HCEC 1CT (cell line): Measurements from ENCODE around the gene TRABD.

Source experiments
- DNase-seq: peaks from one replicate; pipeline ENCODE4 v3.0.0-alpha.2; 2017

Gene TRABD

GRCh38 chr22:50220603-50221409 is 35.1 kb downstream of the TRABD start:
- no peak for DNase-seq

GRCh38 chr22:50221410-50222300 is 35.9 kb downstream of the TRABD start:
- no peak for DNase-seq

- DNase-seq, result no peak
These were observed 36.8 kb downstream of the TRABD start for GRCh38 chr22:50222508-50222907.

DNA sequence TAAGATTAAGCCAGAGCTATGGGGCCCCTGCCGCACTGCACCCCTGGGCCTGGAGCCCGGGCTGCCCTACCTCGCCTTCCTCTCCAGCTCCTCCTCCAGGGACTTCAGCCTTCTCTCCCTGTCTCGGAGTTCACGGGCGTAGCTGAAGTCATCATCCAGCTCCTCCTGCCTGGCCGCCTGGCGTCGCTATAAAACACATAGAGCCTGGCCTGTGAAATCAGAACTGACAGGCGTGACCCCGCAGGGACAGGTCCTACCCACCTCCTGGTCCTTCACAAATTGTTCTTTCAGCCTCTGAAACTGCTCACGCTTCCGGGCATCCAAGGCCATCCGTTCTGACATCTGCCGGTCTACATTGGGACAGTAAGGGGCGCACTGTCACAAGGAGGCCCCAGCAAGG is 38.4 kb downstream of the TRABD start:
- DNase-seq, result no peak

- no peak for DNase-seq
These were observed 39.7 kb downstream of the TRABD start for GRCh38 chr22:50225200-50225969.

DNA sequence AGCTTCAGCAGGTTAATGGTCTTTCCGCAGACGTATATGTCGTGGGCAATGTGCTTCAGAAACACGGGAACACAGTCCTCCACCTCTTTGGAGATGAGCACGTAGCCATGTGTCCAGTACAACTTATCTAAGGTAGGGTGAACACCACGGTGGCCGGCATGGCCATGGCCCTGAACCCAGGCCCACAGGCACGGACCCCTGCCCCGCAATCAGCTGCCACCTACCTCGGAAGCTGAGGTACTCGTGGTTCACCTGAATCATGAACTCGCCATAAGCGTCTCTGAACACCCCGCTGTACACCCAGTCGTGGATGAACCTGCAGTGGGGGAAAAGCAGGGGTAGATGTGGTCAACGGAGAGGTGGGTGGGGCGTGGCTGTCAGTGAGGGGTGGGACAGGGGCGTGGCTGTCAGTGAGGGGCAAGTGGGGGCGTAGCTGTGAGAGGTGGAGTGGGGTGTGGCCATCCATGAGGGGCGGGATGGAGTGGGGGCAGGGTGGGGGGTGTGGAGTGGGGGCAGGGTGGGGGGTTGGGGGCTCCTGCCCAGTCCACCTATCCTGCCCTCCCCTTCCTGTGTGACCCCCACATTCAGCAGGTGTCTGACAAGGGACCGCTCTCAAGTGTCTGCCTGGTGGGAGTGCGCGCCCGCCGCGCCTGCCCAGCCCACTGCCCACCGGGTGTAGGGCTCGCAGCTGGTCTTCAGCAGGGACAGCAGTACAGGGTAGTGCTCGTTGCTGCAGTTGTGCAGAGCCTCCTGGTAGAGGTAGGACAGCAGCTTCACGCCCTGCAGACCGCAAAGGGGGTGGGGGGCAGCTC is 40.6 kb downstream of the TRABD start:
- no peak for DNase-seq

DNA sequence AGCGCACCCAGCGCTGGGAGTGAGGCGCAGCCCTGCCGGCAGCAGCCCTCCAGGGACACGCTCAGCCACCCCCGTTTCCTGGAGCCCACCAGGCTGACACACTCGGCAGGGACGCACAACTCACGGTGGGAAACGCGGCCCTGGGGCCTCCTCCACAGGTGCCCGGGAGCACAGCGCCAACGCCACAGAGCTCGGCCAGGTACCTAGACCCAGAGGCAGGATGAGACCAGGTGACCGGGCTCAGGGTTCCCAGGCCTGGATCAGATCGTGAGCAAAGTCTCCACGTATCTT is 41.1 kb downstream of the TRABD start:
- DNase-seq, result no peak

- no peak for DNase-seq
These were observed 42.0 kb downstream of the TRABD start for GRCh38 chr22:50227579-50228215.

- DNase-seq, result no peak
These were observed 42.7 kb downstream of the TRABD start for GRCh38 chr22:50228366-50228765.

GRCh38 chr22:50229370-50229769 is 43.7 kb downstream of the TRABD start:
- DNase-seq, result no peak

DNA sequence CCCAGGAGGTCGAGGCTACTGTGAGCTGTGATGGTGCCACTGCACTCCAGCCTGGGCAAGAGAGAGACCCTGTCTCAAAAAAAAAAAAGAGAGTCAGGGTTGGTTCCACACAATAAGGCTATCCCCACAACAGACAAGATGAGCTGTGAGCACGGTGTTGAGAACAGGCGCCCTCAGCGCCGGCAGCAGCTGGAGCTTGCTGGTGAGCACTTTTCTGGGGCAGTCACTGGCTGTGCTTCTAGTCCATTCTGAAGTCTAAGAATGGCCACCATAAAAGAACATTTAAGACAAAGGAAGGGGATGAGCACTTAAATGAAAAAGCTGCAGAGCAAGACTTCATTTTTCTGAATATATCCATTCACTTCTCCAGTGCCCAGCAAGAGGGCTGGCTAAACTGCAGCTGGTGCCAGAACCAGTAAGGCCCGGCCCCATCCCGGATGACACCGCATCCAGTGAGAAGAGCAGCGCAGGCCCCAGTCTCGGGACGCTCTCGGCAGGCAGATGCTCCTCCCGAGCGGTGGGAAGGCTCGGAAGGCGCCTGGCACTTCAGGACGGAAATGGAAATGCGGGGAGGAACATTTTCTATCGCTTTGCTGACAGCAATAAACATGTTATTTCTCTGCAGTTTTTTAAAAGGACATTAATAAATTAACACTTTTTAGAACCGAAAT is 46.9 kb downstream of the TRABD start:
- no peak for DNase-seq

GRCh38 chr22:50233223-50233622 is 47.5 kb downstream of the TRABD start:
- no peak for DNase-seq

DNA sequence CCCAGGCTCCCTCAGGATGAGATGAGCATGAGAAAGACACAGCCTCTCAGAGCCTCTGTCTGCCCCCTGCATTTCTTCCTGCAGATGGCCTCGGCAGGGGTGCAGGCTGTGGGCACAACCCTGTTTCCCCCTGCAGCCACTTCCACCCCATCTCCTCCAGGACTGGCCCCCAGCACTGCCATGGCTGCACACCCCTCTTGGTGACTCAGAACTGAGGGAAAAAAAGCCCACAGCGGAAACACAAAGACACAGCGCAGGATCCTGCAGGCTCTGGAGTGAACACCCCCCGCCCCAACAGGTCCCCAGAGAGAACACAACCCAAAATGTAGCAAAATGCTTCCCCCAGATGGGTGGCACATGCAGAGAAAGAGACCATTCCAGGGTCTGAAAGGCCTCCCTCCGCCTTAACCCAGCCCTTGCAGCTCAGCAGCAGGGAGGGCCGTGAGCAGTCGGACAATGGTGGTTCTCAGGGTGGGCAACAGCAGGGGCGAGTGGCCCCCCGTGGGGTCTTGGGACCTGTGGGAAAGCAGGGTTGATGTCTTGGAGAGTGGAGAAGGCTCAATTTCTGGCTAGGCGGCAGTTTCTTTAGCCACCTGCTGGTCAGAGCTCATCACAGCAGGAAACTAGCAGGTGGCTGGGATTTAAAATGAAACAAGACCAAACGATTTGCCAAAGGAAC is 51.2 kb downstream of the TRABD start:
- DNase-seq, result no peak

DNA sequence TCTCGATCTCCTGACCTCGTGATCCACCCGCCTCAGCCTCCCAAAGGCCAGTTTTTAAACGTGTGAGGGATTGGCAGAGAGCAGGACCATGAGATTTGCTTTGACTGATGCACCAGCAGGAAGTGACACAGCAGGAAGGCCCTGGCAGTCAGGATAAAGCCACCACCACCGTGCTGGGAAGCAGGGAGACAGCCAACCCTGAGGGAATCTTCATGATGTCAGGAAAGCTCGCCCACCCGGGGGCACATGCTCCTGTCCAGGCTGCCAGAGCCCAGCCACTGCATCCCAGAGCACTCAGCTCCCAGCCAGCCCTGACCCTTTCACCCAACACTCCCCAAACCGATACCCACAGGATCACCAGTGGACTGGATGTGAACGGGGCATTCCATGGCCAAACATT is 53.0 kb downstream of the TRABD start:
- no peak for DNase-seq

DNA sequence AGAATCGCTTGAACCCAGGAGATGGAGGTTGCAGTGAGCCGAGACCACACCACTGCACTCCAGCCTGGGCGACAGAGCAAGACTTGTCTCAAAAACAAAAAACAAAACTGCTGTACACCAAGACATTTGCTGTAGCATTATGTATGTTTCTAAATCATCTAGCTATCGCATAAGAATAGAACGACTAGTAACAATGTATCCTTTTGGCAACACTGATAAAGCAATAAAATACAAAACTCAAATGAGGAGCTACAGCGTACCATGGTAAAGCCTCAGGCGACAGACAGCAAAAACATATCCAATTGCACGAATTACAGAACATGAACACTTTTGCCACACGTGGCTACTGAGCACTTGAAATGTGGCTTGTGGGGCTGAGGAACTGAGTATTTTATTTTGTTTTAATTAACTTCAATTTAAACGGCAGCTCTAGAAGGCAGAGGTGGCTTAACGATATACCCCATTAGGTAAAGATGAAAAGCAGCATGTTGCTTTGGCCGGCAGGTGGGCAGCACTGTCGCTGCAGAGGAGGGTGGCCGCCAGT is 56.8 kb downstream of the TRABD start:
- DNase-seq, result no peak

- no peak for DNase-seq
These were observed 58.1 kb downstream of the TRABD start for GRCh38 chr22:50243685-50244419.

DNA sequence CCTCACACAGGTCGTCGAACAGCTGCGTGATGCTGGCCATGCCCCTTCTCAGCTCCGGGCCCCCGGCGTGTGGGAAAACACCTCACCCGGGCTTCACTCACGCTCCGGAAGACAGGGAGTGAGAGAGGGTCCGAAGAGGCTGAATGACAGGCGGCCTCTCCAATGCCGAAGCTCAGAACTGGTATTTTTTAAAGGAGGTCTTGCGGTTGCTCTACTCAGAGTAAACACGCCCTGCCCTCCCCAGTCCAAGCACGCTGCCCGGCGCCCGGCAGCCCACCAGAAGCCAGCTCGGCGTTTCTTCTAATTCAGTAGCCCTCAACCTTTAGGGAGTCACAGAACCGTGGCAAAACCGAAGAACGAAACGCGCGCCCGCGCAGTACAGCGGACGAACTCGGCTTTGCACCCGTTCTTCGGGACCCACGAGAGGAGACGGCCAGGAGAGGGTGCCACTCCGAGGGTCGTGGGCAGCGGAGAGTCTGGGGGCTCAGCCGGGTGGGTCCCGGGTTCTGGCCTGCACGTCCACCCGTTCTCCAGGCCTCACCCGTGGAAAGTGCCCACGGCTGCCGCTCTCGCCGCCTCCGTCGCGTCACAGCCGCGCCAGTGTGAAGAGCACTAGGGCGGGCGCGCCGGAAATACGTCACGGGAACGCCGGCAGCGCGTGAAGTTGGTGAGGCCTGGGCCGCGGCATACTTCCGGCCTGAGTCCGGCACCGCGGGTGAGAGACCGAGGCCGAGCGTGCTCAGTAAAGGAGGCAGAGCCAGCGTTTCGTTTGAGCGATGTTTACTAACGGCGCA is 58.9 kb downstream of the TRABD start, which contains the start of gene TUBGCP6:
TUBGCP6 (minus strand) TSS at position 604 of the 794 bp plus-strand sequence; CDS start at position 40, 564 bp downstream.
- DNase-seq, result peak; percentile 86

DNA sequence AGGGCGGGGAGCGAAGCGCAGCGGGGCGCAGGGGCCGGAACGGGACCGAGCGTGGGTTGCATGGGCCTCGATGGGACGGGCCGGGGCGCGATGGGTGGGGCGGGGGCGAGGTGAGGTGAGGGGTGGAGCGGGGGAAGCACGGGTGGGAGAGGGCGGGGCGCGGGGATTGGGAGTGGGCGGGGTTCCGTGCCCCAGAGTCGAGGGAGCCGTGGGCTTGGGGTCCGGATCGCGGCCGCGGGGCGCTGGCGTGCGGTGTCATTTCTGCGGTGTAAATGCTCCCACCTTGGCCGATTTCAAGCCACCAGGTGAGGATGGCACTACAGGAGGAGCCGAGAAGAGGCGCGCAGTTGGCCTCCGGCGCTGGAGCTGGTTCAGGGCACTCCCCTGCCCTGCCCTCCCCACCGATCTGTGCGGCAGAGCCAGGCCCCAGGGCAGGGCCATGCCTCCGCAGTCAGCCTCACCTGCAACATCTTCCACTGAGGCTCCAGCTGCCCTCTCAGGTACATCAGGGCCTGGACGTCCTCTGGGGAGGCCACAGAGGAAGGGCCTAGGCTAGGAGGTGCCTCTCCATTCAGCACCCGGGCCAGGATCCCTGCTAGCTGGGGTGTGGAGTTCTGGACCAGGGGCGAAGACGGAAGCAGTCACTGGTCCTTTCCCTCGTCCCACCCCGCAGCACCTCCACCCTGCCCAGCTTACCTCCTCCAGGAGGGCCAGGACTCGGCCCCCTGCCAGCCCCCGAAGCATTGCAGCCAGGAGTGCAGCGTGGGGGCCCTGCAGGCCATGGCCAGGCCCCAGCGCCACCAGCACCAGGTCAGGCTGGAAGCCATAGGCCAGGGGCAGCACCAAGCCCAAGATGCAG is 59.7 kb downstream of the TRABD start:
- no peak for DNase-seq
